HG02970 (cell line): ENCODE data around the gene HTR3C.
"Not testable (repeated sequence)": the region's sequence is repeated elsewhere in the genome, so short reads cannot be mapped to it uniquely, and the experiment has no call there.

Experiments used
- ATAC-seq: cut with Tn5 transposase; IDR thresholded peaks from one replicate; pipeline ENCODE4 v1.9.1; 2021; ENCODE audit warnings: mild to moderate bottlenecking, moderate library complexity, moderate number of reproducible peaks; ENCODE audit not compliant: unreplicated experiment, low FRiP score

Gene HTR3C

GRCh38 chr3:184030536-184030935 lies 22.3 kb upstream of the HTR3C start:
- no peak for ATAC-seq

GRCh38 chr3:184031187-184031792 lies 21.6 kb upstream of the HTR3C start, which contains the start of gene HTR3D:
TSS of gene HTR3D (plus strand) at chr3:184031742. CDS start at chr3:184031742, 0 bp downstream.
- ATAC-seq, result no peak

- ATAC-seq, result no peak
Measured at GRCh38 chr3:184037816-184038215, 15.0 kb upstream of the HTR3C start.

GRCh38 chr3:184038307-184038706 lies 14.5 kb upstream of the HTR3C start:
- ATAC-seq, result not testable (repeated sequence)

GRCh38 chr3:184039414-184039813 lies 13.4 kb upstream of the HTR3C start:
- ATAC-seq, result no peak

GRCh38 chr3:184040010-184040409 lies 12.8 kb upstream of the HTR3C start:
- no peak for ATAC-seq

- no peak for ATAC-seq
Measured at GRCh38 chr3:184042617-184043016, 10.2 kb upstream of the HTR3C start.

- ATAC-seq, result no peak
Measured at GRCh38 chr3:184045995-184046394, 6.9 kb upstream of the HTR3C start.

- ATAC-seq, result no peak
Measured at GRCh38 chr3:184050217-184050847, 2.5 kb upstream of the HTR3C start.

- no peak for ATAC-seq
Measured at GRCh38 chr3:184058029-184058428, 5.2 kb downstream of the HTR3C start.

GRCh38 chr3:184059424-184059823 lies 6.6 kb downstream of the HTR3C start:
- no peak for ATAC-seq

- ATAC-seq, result no peak
Measured at GRCh38 chr3:184062637-184063036, 9.8 kb downstream of the HTR3C start.

GRCh38 chr3:184066211-184066610 lies 13.4 kb downstream of the HTR3C start:
- ATAC-seq, result no peak

GRCh38 chr3:184067573-184068055 lies 14.8 kb downstream of the HTR3C start:
- no peak for ATAC-seq

GRCh38 chr3:184068344-184068743 lies 15.5 kb downstream of the HTR3C start:
- no peak for ATAC-seq

GRCh38 chr3:184071142-184071541 lies 18.3 kb downstream of the HTR3C start:
- ATAC-seq, result not testable (repeated sequence)

GRCh38 chr3:184073621-184074020 lies 20.8 kb downstream of the HTR3C start:
- ATAC-seq, result no peak

- ATAC-seq, result no peak
Measured at GRCh38 chr3:184075901-184076300, 23.1 kb downstream of the HTR3C start.

GRCh38 chr3:184077881-184078280 lies 25.0 kb downstream of the HTR3C start:
- ATAC-seq, result no peak

- ATAC-seq, result no peak
Measured at GRCh38 chr3:184078851-184079250, 26.0 kb downstream of the HTR3C start.

GRCh38 chr3:184081116-184081830 lies 28.4 kb downstream of the HTR3C start:
- ATAC-seq, result no peak
